CD4-positive, CD25-positive, alpha-beta regulatory T cell (primary cell): ENCODE data around the gene KLK10. TPM values are rescaled to one million over a fixed set of nuclear protein-coding genes. Genes with fewer than 3 reads are reported as not detected.

Experiments
- polyA plus RNA-seq, 4 donors: library from polyadenylated mRNA; unstranded; fragments of 300-500 nt; fragmentation: Illumina TruSeq; gene quantifications; one replicate each; pipeline ENCODE4 v1.2.3, GENCODE V29; 2021
- total RNA-seq: library from RNA; stranded (reverse); gene quantifications from one replicate; pipeline ENCODE4 v1.2.3, GENCODE V29; 2022

KLK10 gene
- total and polyA plus RNA-seq, 5 donors from 2014 or later = not detected

Other genes starting within 250 kb of the KLK10 start
- gene GPR32, start 249.2 kb downstream of the KLK10 start, total RNA-seq = not detected
- not detected for gene GPR32, start 249.2 kb downstream of the KLK10 start, polyA plus RNA-seq
- gene ACP4, start 229.3 kb downstream of the KLK10 start, total RNA-seq = not detected
- not detected for gene ACP4, start 229.3 kb downstream of the KLK10 start, polyA plus RNA-seq
- gene KLK1, start 195.9 kb downstream of the KLK10 start, total RNA-seq = 0.47 TPM
- under 1 TPM in 1 of 4 donors, not detected in 3; 0.48 TPM for gene KLK1, start 195.9 kb downstream of the KLK10 start, polyA plus RNA-seq
- not detected for gene KLK15, start 186.1 kb downstream of the KLK10 start, total RNA-seq
- not detected for gene KLK15, start 186.1 kb downstream of the KLK10 start, polyA plus RNA-seq
- not detected for gene KLK3, start 164.8 kb downstream of the KLK10 start, total RNA-seq
- gene KLK3, start 164.8 kb downstream of the KLK10 start, polyA plus RNA-seq = not detected
- not detected for gene KLK2, start 146.3 kb downstream of the KLK10 start, total RNA-seq
- not detected for gene KLK2, start 146.3 kb downstream of the KLK10 start, polyA plus RNA-seq
- gene KLK4, start 108.3 kb downstream of the KLK10 start, total RNA-seq = not detected
- gene KLK4, start 108.3 kb downstream of the KLK10 start, polyA plus RNA-seq = not detected
- not detected for gene KLK5, start 66.7 kb downstream of the KLK10 start, total RNA-seq
- not detected for gene KLK5, start 66.7 kb downstream of the KLK10 start, polyA plus RNA-seq
- gene KLK6, start 50.1 kb downstream of the KLK10 start, total RNA-seq = not detected
- gene KLK6, start 50.1 kb downstream of the KLK10 start, polyA plus RNA-seq = not detected
- not detected for gene KLK7, start 35.8 kb downstream of the KLK10 start, total RNA-seq
- not detected for gene KLK7, start 35.8 kb downstream of the KLK10 start, polyA plus RNA-seq
- not detected for gene KLK8, start 18.1 kb downstream of the KLK10 start, total RNA-seq
- not detected for gene KLK8, start 18.1 kb downstream of the KLK10 start, polyA plus RNA-seq
- not detected for gene KLK11, start 6.9 kb upstream of the KLK10 start, total RNA-seq
- gene KLK11, start 6.9 kb upstream of the KLK10 start, polyA plus RNA-seq = not detected
- gene KLK12, start 15.3 kb upstream of the KLK10 start, total RNA-seq = not detected
- not detected for gene KLK12, start 15.3 kb upstream of the KLK10 start, polyA plus RNA-seq
- gene KLK13, start 45.4 kb upstream of the KLK10 start, total RNA-seq = not detected
- gene KLK13, start 45.4 kb upstream of the KLK10 start, polyA plus RNA-seq = not detected
- gene KLK14, start 63.2 kb upstream of the KLK10 start, total RNA-seq = 0.35 TPM
- gene KLK14, start 63.2 kb upstream of the KLK10 start, polyA plus RNA-seq = not detected
- 5.9 TPM for gene CTU1, start 88.7 kb upstream of the KLK10 start, total RNA-seq
- gene CTU1, start 88.7 kb upstream of the KLK10 start, polyA plus RNA-seq = 1 to 10 TPM; 3.4 to 8.0 (median 4.5) TPM
- gene SIGLEC9, start 105.2 kb upstream of the KLK10 start, total RNA-seq = 1.1 TPM
- under 1 TPM in 3 of 4 donors, not detected in 1; 0.33 to 0.52 (median 0.37) TPM for gene SIGLEC9, start 105.2 kb upstream of the KLK10 start, polyA plus RNA-seq
- gene SIGLEC7, start 122.6 kb upstream of the KLK10 start, total RNA-seq = not detected
- gene SIGLEC7, start 122.6 kb upstream of the KLK10 start, polyA plus RNA-seq = not detected
- 0.99 TPM for gene CD33, start 205.4 kb upstream of the KLK10 start, total RNA-seq
- 1 to 10 TPM in 1 of 4 donors, not detected in 3; 1.1 TPM for gene CD33, start 205.4 kb upstream of the KLK10 start, polyA plus RNA-seq
- not detected for gene SIGLECL1, start 231.4 kb upstream of the KLK10 start, total RNA-seq
- gene SIGLECL1, start 231.4 kb upstream of the KLK10 start, polyA plus RNA-seq = not detected